ENCODE results near the gene DIP2C.

- TF ChIP-seq SP1 (IDR thresholded peaks at IDR 0.05) (no peak), FOXA1 (IDR thresholded peaks at IDR 0.05) (no peak), PKNOX1 (IDR thresholded peaks at IDR 0.05) (no peak)
Observed at GRCh38 chr10:624312-624604, 65.2 kb downstream of the DIP2C start.

Data from HEK293T (cell line).